GM18867 (cell line): ENCODE data around the gene CEACAM5.
"Not testable (repeated sequence)": the region's sequence is repeated elsewhere in the genome, so short reads cannot be mapped to it uniquely, and the experiment has no call there.

Source experiments
- ATAC-seq: cut with Tn5 transposase; IDR thresholded peaks from one replicate; pipeline ENCODE4 v1.9.1; 2021; ENCODE audit warnings: mild to moderate bottlenecking, moderate library complexity; ENCODE audit not compliant: unreplicated experiment

Gene CEACAM5

DNA sequence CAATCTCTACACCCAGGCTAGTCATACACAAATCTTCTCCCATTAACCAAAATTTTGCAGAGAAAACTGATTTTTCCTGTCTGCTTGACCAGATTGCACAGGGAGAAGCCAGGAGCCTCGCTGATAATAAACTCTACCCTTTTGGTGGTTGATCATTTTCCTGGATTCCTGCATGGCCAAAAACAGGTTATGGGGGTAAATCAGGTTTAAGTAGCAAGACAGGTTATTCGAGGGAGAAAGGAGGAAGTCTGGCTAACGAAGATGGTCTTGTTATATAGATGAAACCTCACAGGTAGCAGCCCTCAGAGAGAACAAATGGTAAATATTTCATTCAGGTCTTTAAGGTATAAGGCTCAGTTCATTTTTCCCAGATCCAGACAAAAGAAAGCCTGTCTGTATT, 30.9 kb downstream of the CEACAM5 start:
- no peak for ATAC-seq

DNA sequence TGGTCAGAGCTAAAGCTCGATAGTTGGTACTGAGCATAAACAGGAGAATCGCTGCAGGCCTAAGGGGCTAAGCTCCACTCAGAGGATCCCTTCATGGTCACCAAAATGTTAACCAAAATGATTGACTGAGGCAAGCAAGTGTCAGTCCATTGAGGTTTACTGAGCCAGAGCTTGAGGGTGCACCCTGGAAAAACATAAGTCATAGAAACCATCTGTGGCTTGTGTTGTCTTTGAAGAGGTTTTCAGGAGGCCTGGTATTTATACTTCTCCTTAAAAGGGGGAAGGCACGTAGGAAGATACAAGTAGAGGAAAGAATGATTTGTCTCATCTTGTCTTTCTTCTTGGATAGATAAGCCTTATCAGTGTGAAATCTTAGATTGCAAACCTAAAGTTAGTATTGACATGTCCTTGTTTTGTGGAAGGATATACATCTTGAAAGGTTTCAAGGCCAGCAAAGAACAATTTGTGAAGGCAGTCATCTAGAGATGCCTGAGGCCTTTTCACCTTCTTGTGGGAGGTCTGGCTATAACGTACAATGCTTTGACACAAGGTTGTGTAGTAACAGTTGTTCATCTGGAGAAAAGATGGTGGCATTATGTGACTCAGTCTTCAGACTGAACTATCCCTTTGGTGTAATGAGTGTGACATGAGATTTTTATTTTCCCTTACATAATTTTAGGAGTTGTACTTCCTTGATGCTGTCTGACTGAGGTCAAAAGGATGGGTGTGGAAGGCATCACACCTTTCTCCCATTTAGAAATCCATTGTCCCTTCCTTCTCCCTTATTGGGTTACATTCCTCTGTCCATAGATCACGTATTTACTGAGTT, 32.2 kb downstream of the CEACAM5 start:
- ATAC-seq: no peak

DNA sequence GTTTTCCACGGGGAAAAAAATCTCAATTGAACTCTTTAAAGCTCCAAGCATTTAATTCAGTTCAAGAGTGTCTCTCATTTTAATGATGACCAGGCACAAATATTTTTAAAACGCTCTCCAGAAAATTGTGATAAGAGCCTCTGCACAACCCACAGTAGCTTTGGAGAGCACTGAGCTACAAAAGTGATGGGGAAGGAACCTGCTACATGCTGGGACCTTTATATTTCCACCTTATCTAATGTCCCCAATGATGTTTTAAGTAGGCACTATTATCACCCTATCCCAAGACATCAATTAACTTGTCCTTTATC, 32.8 kb downstream of the CEACAM5 start:
- no peak for ATAC-seq

DNA sequence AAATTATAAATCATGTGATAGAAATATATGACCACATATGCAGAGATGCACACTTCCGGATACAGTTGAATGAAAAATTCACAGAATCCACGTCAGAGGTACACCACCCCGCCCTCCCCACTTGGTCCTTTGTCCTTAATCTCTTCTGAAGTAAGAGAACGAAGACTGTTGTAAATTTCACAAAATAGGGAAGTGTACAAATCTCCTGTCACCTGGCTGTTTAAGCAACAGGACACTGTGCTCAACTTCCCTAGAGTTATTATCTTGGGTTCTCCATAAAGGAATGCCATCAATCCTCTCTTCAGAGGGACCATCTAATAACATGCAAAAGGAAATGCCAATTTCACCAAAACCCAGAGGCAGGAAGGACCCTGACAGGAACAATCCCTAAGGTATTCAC, 36.4 kb downstream of the CEACAM5 start:
- no peak for ATAC-seq

DNA sequence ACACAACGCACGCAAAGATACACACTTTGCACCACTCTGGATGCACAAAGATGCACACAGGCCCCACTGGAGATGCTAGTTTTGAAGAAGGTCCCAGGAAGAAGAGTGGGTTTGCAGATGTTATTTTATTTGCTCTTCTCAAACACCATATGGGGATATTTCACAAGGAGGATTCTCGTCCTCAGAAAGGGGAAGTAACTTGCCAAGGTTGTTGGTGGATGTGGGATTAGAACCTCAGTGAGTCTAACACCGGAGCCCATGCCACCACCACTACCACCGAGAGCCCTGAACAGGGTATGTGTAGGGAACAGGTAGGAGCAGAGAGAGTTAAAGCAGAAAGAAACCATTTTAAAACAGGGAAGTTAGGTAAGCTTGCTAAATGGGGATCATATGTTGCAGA, 37.3 kb downstream of the CEACAM5 start:
- ATAC-seq: no peak

DNA sequence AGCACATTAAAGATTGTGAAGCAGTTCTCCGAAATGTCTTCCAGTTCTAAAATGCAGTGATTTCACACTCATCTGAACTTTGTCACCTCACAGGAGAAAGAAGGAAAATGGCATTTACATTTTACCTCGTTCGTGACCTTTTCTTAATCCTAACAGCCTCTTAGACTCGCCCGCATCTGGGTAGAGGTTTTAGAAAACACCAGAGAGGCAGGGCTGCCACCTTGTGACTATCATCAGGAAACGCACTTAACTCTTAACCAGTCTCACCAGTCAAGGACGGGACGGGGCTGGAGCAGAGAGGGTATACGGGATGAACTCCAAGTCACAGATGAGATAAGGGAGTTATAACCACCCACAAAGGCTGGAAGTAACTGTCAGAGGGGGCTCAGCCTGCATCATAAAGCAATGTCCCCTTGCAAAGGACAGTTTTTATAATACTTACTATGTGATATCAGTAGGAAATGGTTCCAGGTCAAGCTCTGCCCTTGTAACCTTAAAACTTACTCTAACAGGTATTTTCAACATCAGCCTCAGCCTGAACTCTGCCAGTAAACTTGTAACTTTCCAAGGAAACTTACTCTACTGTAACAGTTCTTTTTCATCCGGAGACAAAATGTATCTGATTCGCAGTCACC, 38.3 kb downstream of the CEACAM5 start:
- no peak for ATAC-seq

DNA sequence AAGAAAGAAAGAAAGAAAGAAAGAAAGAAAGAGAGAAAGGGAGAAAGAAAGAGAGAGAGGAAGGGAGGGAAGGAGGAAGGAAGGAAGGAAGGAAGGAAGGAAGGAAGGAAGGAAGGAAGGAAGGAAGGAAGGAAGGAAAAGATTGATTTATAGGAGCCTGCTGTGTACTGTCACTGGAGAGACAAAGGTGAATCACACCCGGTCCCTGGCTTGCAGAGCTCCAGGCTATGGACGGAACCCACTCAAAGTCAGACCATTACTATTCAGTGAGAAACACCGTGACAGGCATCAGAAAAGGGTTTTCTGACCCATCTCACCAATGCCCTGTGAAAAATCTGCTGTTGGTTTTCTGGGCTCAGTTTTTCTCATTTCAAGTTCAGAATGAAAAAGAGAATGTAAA, 39.6 kb downstream of the CEACAM5 start:
- ATAC-seq: no peak

DNA sequence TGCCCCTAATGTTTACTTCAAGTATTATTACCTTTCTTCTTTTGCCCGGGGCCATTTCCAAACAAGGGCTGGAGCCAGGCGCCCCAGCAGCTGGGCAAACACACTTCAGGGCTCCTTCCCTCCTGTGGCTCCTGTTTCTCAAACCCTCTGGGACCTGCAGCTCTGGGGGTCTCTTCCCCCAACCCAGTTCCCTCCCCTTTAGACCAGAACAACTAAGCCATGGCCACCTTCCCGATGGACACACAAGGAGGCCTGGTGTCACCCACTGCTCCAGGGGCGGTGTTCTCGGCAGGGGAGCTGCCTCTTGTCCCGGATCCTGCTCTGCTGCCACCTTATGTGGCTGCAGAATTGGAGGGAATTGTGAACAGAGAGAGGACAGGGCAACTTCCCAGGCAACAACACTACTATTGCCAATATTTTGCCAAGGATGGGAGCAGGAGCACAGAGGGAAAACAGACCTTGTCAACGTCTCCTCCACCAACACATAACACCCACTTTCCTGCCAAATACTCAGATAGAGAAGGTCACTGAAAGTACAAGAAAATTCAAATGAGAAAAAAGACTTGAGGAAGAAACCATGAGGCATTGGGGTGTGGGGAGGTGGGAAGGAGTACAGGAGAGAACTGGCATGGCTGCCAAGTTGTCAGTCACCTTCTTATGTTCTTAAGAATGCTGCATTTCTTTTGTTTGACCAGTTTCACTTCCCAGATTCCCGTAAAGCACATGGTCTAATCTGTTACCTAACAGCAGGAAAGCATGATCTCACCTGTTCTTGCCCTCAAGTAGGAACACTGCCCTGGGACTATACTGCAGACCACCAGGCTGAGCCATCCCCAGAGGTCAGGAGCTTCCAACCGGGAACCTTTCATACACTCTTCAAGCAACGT, 42.1 kb downstream of the CEACAM5 start:
- not testable (repeated sequence) for ATAC-seq

DNA sequence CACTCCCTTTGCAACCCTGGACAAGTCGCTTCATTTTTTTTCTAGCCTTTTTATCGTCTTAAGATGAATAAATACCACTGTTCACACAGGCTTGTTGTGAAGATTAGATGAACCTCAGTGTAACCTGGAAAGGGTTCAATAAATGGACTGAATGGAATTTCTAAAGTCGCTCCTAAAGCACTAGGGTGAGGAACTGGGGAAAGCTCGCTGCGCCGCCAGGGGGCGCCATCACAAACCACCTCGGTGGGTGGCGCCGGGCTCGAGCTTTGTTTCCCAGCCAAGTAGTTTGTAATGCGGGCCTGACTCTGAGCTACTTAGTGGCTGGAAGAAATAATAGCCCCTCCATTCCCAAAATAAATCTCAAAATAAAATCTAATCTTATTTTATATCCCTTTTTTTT, 44.7 kb downstream of the CEACAM5 start:
- ATAC-seq: no peak

DNA sequence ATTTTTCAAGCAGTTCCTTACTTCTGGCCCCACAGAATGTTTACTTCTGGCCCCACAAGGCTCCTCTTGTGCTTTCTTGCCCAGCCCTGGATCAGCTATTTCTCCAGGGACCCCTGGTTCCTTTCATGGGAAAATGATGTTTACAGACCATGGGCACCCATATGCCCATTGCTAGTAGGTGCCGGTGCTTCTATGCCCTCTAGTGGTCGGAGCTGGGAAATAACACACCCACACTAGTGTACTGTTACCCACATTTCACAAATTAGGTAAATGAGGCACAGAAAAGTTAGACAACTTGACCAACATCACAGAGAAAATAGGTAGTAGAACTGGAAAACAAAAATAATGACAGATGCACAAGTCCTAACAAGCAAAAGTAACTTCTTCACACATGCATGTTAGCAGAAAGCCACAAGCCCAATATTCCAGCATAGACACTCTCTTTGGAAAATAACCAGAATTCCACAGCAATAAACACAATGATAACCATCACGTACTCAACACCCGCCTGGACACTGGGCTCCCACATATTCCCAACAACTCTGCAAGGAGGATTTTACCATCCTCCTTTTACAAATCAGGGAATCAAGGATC, 45.6 kb downstream of the CEACAM5 start:
- no peak for ATAC-seq

DNA sequence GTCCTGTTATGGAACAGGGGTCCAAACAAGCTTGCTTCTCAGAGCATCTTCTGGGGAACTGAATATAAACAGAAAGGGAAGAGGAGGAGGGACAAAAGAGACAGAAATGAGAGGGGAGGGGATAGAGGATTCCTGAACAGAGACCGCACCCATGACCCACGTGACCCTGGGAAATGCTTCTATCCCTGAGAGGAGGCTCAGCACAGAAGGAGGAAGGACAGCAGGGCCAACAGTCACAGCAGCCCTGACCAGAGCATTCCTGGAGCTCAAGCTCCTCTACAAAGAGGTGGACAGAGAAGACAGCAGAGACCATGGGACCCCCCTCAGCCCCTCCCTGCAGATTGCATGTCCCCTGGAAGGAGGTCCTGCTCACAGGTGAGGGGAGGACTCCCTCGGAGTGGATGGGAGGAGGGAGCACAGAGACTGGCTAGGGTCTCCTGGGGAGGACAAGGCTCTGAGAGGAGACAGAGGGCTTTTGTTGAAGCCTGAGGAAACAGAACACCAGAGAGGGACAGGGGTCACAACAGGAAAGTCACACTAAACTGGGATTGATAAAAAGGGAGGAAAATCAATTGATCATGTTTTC, 47.0 kb downstream of the CEACAM5 start, which contains the start of gene CEACAM6:
Gene CEACAM6 (plus strand): TSS at position 203 of the 586 bp plus-strand sequence. CDS start 109 bp downstream, at position 312.
- ATAC-seq: no peak

DNA sequence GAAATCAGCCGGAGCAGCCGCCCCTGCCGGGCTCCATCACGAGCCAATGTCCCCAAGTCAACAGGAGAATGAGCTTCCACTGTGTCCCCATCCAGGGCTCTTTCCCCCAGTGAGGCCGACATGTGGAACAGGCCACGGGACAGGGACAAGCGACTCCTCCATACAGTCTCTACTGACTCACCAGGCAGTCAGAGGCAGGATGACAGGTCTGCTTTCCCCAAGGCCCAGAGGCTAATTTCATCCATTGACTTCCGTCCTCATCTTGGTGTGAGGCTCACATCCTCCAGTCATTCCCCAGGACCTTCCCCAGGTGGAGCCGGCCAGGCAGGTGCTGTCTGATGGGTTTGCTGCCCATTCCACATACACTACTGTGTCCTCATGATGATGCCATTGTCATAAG, 50.4 kb downstream of the CEACAM5 start:
- no peak for ATAC-seq

DNA sequence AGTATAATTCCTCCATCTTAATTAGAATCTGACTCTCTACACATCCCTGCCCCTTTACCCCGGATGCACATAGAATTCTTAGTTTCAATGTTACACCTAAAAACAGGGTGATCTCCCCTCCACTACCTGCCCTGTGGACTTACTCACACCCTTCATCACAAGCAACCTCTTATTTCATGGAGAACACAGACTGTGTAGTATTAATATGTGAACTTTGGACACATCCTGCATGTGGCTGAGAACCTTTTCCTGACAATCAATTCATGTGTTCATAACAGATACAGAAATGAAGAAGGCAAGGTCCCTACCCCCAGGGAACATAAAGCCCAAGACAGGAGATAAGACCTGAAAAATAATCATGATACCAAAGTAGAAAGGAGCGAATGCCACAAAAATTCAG, 58.7 kb downstream of the CEACAM5 start:
- no peak for ATAC-seq

DNA sequence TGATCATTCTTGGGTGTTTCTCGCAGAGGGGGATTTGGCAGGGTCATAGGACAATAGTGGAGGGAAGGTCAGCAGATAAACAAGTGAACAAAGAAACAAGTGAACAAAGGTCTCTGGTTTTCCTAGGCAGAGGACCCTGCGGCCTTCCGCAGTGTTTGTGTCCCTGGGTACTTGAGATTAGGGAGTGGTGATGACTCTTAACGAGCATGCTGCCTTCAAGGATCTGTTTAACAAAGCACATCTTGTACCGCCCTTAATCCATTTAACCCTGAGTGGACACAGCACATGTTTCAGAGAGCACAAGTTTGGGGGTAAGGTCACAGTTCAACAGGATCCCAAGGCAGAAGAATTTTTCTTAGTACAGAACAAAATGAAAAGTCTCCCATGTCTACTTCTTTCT, 59.7 kb downstream of the CEACAM5 start:
- not testable (repeated sequence) for ATAC-seq

DNA sequence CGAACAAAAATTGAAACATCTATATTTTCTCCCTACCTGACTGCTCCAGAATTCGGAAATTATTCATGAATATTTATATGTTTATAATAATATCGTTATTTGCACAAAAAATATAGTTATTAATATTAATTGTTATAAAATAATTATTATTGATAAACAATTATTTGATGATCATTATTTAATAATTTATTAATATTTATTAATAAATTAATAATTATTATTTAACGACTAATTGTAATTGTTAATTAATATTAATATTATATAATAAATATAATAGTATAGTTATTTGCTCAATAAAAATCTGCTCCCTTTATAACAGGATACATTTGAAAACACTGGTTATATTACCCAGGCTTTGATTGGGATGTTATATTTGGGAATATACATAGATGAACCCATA, 61.2 kb downstream of the CEACAM5 start:
- ATAC-seq: no peak

DNA sequence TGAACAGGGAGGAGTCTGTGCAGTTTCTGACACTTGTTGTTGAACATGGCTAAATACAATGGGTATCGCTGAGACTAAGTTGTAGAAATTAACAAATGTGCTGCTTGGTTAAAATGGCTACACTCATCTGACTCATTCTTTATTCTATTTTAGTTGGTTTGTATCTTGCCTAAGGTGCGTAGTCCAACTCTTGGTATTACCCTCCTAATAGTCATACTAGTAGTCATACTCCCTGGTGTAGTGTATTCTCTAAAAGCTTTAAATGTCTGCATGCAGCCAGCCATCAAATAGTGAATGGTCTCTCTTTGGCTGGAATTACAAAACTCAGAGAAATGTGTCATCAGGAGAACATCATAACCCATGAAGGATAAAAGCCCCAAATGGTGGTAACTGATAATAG, 63.0 kb downstream of the CEACAM5 start:
- no peak for ATAC-seq

DNA sequence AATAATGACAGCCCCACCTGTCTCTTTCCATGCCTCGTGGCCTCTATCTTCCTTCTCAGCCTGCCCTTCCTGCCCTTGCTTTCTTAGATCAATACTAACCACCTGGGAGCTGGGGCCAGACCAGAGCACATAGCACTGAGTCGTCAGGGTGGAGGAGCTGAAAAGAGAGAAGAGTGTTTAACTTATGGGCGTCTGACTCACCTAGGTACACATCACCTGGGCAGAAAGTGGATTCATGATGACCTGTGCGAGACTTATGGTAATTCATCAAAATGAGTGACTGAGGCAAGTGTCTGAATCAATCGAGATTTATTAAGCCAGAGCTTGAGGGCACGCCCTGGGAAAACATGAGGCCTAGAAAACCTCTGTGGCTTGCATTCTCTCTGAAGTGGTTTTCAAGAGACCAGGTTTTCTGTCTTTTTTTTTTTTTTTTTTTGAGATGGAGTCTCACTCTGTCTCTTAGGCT, 66.1 kb downstream of the CEACAM5 start:
- no peak for ATAC-seq

DNA sequence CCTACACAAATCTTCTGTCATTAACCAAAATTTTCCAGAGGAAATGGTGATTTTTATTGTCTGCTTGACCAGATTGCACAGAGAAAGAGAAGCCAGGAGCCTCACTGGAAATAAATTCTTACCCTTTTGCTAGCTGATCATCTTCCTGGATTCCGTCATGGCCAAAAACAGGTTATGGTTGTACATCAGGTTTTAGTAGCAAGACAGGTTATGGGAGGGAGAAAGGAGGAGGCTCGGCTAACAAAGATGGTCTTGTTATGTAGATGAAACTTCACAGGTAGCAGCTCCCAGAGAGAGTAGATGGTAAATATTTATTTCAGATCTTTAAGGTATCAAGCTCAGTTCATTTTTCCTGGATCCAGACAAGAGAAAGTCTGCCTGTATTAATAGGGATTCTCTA, 68.3 kb downstream of the CEACAM5 start:
- no peak for ATAC-seq
